Measurements from ENCODE around the gene GOLGB1. TPM values are rescaled to one million over a fixed set of nuclear protein-coding genes. Genes with fewer than 3 reads are reported as not detected.

Gene GOLGB1
- total and polyA plus RNA-seq, 10 of the 15 experiments (the other 5 are each of a cell fraction or from before 2014, with no cell fraction given), result 7.4 to 34.5 (median 21.8) TPM

GRCh38 chr3:121707531-121708273 lies 41.8 kb downstream of the GOLGB1 start:
- CTCF ChIA-PET, result interaction anchor here (0.6 to 0.7 kb wide), 2 partner anchors 9 to 175 kb away, joined by 3 read pairs; no protein-coding TSS in a partner anchor
- TF ChIP-seq CREM (IDR thresholded peaks at IDR 0.05; ENCODE audit: low read depth), result no peak
- TF ChIP-seq ZBTB40 (IDR thresholded peaks at IDR 0.05; ENCODE audit: borderline replicate concordance), result peak; percentile 64
- RAD21 ChIA-PET (ENCODE audit: unreplicated experiment), result interaction anchor here (1.1 kb wide), 1 partner anchor 12 kb away, joined by 3 read pairs; no protein-coding TSS in a partner anchor
- BruUV-seq (replicated peaks), result no TSS peak
- H2AFZ ChIP-seq (ENCODE audit: control insufficient read depth, low read depth, low read length), result no peak overlapping the region
- POLR2A ChIA-PET, result no interaction called here
- DNase-seq (ENCODE audit: low read depth, low spot score) (no peak), FAIRE-seq (no peak), ATAC-seq (no peak)
- H3K9me3 ChIP-seq (replicated peaks; ENCODE audit: control insufficient read depth, insufficient read depth, low read length), result no peaks in the 10 kb centered on the region
- no peaks in the 10 kb centered on the region for H3K79me2 ChIP-seq (ENCODE audit: control insufficient read depth, insufficient read depth, low read length)
- H3K27ac ChIP-seq (ENCODE audit: control insufficient read depth, insufficient read depth), result no peak overlapping the region
- H4K20me1 ChIP-seq (ENCODE audit: control insufficient read depth, insufficient read depth), result no peaks in the 10 kb centered on the region
- H3K4me2 ChIP-seq (ENCODE audit: control insufficient read depth, insufficient read depth), result no peak overlapping the region
- SMC1A ChIA-PET (ENCODE audit: uncharacterized antibody, unreplicated experiment), result interaction anchor here (0.8 kb wide), 1 partner anchor 24 kb away, joined by 3 read pairs; no protein-coding TSS in a partner anchor
- peaks cover 1 to 4% of the 10 kb centered on the region in 2 experiments; a peak in 2 of 4 replicates for H3K36me3 ChIP-seq (ENCODE audit: control insufficient read depth in 2 of 2, insufficient read depth in 2 of 2, low read length in 1 of 2)
- WGBS (ENCODE audit: insufficient coverage, insufficient replicate concordance, low lambda C conversion rate, missing lambda C conversion rate), result 98% methylated on average over 2 of the region's 2 CpGs
- H3K4me3 ChIP-seq, result no peak overlapping the region
- H3K9ac ChIP-seq (ENCODE audit: control insufficient read depth, insufficient read depth, low read length), result no peak overlapping the region
- H3K27me3 ChIP-seq (replicated peaks in 1 of 2; ENCODE audit: control insufficient read depth in 2 of 2, insufficient read depth in 2 of 2, low read length in 1 of 2), result no peaks in the 10 kb centered on the region
- in situ Hi-C loops (cut with MboI), result no loop called here
- intact Hi-C loops (cut with micrococcal nuclease; ENCODE audit: unreplicated experiment), result no loop called here
- no peaks in the 10 kb centered on the region for H3K4me1 ChIP-seq (ENCODE audit: control insufficient read depth, insufficient read depth, low read length)

Data from GM12878 (cell line).